GM19372 (cell line): ENCODE results near the gene FBXL17.

Experiments
- ATAC-seq: cut with Tn5 transposase; IDR thresholded peaks from one replicate; pipeline ENCODE4 v1.9.1; 2021; ENCODE audit warnings: mild to moderate bottlenecking, low read depth, moderate library complexity; ENCODE audit not compliant: unreplicated experiment

FBXL17 gene

GRCh38 chr5:107832746-107833145, 549.2 kb downstream of the FBXL17 start:
- ATAC-seq = no peak

GRCh38 chr5:107831612-107832395, 550.1 kb downstream of the FBXL17 start:
- no peak for ATAC-seq

DNA sequence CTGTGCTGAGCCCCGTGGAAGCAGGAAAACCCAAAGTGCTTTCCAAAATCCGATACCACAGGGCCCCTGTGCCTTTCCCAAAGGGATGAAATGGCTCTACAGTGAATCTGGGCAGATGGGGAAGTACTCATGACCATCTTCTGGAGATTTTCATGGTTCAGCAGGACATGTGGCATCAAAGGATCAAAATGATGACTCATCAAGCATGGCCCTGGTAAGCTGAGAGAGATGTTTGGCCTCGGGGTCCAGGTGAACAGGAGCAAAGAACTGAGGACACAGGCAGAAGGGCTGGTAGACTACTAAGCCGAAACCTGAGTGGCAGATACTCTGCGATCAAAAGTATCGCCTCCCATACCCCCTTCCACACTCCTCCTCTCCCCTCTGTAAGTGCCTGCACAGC, 551.1 kb downstream of the FBXL17 start:
- no peak for ATAC-seq

DNA sequence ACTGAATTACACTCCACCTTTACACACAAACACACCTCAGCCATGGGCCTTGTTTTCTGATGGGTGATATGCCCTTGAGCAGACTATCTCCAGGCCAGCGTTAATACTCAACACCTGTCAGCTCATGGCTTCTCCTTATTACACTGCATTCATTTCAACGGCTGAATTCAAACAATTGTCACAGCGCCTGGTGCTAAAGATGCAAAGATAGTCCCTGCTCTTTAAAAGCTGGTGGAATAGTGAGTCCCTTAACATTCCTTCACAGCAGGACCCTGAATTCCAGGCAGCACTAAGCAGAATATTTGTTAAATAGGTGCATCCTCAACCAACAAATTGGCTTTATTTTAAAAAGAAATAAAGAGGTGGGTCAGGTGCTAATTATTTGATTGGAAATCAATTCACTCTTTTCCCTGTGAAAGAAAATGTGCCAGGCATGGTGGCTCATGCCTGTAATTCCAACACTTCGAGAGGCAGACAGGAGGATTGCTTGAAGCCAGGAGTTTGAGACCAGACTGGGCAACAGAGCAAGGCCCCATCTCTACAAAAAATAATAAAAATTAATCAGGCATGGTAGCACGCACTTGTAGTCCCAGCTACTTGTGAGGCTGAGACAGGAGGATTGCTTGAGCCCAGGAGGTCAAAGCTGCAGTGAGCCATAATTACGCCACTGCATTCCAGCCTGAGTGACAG, 555.4 kb downstream of the FBXL17 start:
- ATAC-seq = no peak

GRCh38 chr5:107824821-107825220, 557.1 kb downstream of the FBXL17 start:
- ATAC-seq = no peak

- no peak for ATAC-seq
Observed at GRCh38 chr5:107821288-107821687, 560.6 kb downstream of the FBXL17 start.

GRCh38 chr5:107820429-107820828, 561.5 kb downstream of the FBXL17 start:
- no peak for ATAC-seq

DNA sequence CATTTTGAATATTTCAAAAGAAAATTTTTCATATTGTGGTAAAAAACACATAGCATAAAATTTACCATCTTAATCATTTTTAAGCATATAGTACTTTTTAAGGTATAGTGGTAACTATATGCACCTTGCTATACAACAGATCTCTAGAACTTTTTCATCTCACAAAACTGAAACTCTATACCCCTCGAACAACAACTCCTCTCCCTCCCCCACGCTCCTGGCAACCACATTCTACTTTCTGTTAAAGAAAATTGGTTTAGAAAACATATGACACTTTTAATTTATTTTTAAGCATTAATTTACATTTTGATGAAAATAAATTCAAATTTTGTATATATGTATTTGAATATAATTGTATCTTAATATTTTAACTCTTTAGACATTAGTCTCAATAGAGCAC, 563.9 kb downstream of the FBXL17 start:
- no peak for ATAC-seq

GRCh38 chr5:107817436-107817835, 564.5 kb downstream of the FBXL17 start:
- no peak for ATAC-seq

DNA sequence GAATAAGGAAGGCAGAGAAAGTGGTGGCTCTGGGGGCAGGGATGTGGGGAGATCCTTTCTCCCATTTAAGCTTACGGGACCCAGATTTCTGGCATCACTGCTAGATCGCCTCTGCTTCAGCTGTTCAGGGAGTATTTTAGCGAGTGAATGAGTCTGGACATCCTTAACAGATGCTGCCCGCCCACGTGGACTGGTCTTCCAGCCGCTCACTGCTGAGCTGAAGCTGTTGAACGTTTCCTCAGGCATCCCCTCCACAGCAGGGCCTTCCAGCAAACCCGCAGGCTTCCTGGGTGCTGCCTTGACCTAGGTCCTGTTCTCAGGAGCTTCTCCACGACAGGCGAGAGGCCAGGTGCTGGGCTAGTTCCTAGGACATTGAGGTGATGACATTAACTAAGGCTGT, 566.8 kb downstream of the FBXL17 start:
- ATAC-seq = no peak

DNA sequence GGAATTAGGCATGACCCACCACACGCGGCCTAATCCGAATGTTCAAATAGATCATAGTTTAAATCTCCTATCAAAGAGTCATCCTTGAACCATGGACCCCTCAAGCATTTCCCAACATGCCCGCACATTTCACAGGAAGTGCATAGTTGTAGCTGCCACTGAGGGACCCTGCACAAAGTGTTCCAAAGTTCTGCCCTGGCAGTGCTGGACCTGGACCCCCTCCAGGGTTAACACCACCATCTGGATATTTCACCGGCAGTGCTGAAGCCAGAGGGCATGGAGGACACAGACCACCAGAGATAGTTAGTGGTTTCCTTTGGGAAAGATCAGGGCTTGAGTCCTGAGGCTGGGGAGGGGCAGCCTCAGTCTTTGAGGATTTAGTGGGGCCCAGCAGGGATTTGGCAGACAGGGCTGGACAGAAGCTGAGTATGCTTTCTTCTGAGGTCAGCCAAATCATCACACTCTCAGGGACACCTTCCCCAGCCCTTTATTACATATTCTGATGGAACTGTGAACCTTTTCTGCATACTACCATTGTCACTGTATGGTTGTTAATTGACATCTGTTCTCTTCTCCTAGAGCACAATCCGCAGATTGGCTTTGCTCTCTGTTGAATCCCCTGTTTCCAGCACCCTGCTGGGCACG, 567.6 kb downstream of the FBXL17 start:
- no peak for ATAC-seq

- peak; percentile 80 for ATAC-seq
Observed at GRCh38 chr5:107813559-107813958, 568.3 kb downstream of the FBXL17 start.

DNA sequence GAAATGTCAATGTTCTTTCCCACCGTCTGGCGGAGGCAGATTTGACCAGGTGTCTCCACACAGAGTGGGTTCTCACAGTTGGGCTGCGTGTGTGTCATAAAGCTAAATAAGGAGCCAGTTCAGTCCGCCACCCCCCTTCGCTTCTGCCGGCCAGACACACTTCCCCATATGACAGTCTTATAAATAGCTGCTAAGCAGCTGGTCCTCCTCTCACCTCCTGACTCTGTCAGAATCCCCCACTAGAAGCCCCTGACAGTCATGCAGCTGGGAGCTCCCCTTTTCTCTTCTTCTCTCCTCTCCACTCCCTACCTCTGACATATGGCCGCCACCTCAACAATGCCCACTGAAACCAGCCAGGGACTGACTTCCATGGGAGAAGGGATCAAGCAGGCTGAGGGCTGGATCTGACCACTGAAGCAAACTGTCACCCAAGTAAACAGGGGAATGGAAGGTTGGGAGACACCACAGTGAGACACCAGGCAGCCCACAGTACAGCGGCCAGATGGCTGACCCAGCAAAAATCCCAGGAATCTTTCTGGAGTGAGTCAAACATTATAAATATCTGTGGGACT, 569.2 kb downstream of the FBXL17 start:
- ATAC-seq = peak; percentile 66

DNA sequence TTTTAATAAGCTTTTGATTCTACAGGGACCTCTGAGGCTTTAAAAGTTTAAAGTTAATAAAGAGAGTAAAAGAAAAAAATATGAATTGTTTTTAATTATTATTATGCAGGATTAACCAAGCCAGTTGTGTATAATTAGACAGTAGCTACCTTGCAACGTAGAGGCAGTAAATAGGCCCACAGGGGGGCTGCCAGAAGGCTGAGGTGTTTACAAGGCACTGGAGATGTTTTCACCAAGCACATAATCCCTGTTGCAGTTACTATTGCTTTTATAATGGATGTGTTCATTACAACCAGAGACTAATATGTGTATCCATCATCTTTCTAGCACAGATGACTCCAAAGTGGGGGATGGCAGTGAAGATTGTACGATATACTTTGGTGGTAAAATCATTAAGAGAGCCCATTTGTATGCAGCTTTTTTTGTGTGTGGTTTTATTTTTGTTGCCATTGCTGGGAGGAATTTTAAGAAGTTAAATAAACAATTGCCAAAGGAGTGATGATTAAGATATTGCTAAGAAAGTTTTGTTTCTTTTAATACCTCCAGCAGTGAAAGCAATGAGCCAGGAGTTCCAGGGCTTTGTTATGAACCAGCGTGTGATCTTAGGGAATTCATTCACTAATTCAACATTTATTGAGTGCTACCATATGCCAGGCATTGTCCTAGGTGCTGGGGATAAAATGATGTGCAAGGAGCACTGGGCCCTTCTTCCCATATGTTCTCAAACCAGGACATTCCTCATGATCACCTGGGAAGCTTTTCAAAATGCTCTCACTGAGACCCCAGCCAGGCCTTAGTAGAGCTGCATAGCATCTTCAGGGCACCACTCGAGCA, 572.5 kb downstream of the FBXL17 start:
- no peak for ATAC-seq
